Measurements from ENCODE around the gene CAPN13.

Gene CAPN13

GRCh38 chr2:30695749-30696148 lies 111.5 kb downstream of the CAPN13 start:
- no peaks in the 10 kb centered on the region for H3K36me3 ChIP-seq
- DNase-seq = peak in 1 of 2 donors; percentile 11
- TF ChIP-seq, protein P1, sequence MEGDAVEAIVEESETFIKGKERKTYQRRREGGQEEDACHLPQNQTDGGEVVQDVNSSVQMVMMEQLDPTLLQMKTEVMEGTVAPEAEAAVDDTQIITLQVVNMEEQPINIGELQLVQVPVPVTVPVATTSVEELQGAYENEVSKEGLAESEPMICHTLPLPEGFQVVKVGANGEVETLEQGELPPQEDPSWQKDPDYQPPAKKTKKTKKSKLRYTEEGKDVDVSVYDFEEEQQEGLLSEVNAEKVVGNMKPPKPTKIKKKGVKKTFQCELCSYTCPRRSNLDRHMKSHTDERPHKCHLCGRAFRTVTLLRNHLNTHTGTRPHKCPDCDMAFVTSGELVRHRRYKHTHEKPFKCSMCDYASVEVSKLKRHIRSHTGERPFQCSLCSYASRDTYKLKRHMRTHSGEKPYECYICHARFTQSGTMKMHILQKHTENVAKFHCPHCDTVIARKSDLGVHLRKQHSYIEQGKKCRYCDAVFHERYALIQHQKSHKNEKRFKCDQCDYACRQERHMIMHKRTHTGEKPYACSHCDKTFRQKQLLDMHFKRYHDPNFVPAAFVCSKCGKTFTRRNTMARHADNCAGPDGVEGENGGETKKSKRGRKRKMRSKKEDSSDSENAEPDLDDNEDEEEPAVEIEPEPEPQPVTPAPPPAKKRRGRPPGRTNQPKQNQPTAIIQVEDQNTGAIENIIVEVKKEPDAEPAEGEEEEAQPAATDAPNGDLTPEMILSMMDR (IDR thresholded peaks at IDR 0.05) = no peak
- no peaks in the 10 kb centered on the region for H3K27me3 ChIP-seq
- peaks cover 0 to under 1% (median 0%) of the 10 kb centered on the region in 3 donors for H3K9me3 ChIP-seq
- peak overlapping the region; percentile 87 to 95 for H3K27ac ChIP-seq
- H3K4me1 ChIP-seq = peaks cover 0 to 49% (median 29%) of the 10 kb centered on the region in 4 donors
- H3K4me3 ChIP-seq = no peak overlapping the region
- intact Hi-C loops (cut with DNase I; ENCODE audit: low total_unique reads) = loop anchor here (10.0 kb wide), 1 partner anchor 111 kb away; no protein-coding TSS in a partner anchor

- Histone ChIP-seq H3K36me3 (no peaks in the 10 kb centered on the region), H3K4me1 (peaks cover 0 to 62% (median 40%) of the 10 kb centered on the region in 4 donors), H3K9me3 (no peaks in the 10 kb centered on the region), H3K27me3 (no peaks in the 10 kb centered on the region), H3K27ac (peak overlapping the region; percentile 87 to 95), H3K4me3 (no peak overlapping the region)
- intact Hi-C loops (cut with DNase I; ENCODE audit: low total_unique reads) = loop anchor here (10.0 kb wide), 1 partner anchor 110 kb away; no protein-coding TSS in a partner anchor
- DNase-seq = peak in 1 of 2 donors; percentile 55
- TF ChIP-seq, protein P1 (IDR thresholded peaks at IDR 0.05) = no peak
Observed at GRCh38 chr2:30694286-30695055, 112.8 kb downstream of the CAPN13 start.

- Histone ChIP-seq H3K27me3 (no peaks in the 10 kb centered on the region), H3K9me3 (no peaks in the 10 kb centered on the region), H3K4me3 (no peak overlapping the region), H3K36me3 (no peaks in the 10 kb centered on the region), H3K4me1 (peaks cover 0 to 68% (median 47%) of the 10 kb centered on the region in 4 donors), H3K27ac (peak overlapping the region; percentile 87 to 95)
- TF ChIP-seq, protein P1 (IDR thresholded peaks at IDR 0.05) = no peak
- DNase-seq = peak in 1 of 2 donors; percentile 46
- intact Hi-C loops (cut with DNase I; ENCODE audit: low total_unique reads) = loop anchor here (10.0 kb wide), 1 partner anchor 109 kb away; no protein-coding TSS in a partner anchor
Observed at GRCh38 chr2:30693821-30694281, 113.4 kb downstream of the CAPN13 start.

GRCh38 chr2:30692829-30693275 lies 114.4 kb downstream of the CAPN13 start:
- TF ChIP-seq, protein P1 (IDR thresholded peaks at IDR 0.05) = no peak
- peak overlapping the region; percentile 87 to 95 for H3K27ac ChIP-seq
- no peaks in the 10 kb centered on the region for H3K9me3 ChIP-seq
- no peaks in the 10 kb centered on the region for H3K36me3 ChIP-seq
- H3K4me3 ChIP-seq = no peak overlapping the region
- H3K4me1 ChIP-seq = peaks cover 0 to 78% (median 54%) of the 10 kb centered on the region in 4 donors
- intact Hi-C loops (cut with DNase I; ENCODE audit: low total_unique reads) = loop anchor here (10.0 kb wide), 1 partner anchor 108 kb away; no protein-coding TSS in a partner anchor
- no peaks in the 10 kb centered on the region for H3K27me3 ChIP-seq
- peak in 1 of 2 donors; percentile 70 for DNase-seq

GRCh38 chr2:30691948-30692828 lies 115.1 kb downstream of the CAPN13 start:
- TF ChIP-seq, protein P1 (IDR thresholded peaks at IDR 0.05) = peak in 1 of 2 experiments; percentile 8
- Histone ChIP-seq H3K27me3 (no peaks in the 10 kb centered on the region), H3K4me1 (peaks cover 0 to 85% (median 57%) of the 10 kb centered on the region in 4 donors), H3K4me3 (no peak overlapping the region), H3K36me3 (no peaks in the 10 kb centered on the region), H3K27ac (peak overlapping the region; percentile 87 to 95), H3K9me3 (no peaks in the 10 kb centered on the region)
- peak in 1 of 2 donors; percentile 66 for DNase-seq
- intact Hi-C loops (cut with DNase I; ENCODE audit: low total_unique reads) = loop anchor here (10.0 kb wide), 1 partner anchor 107 kb away; no protein-coding TSS in a partner anchor

All from tibial artery (tissue), 4 donors.